ENCODE data around the gene HES1.

DNA sequence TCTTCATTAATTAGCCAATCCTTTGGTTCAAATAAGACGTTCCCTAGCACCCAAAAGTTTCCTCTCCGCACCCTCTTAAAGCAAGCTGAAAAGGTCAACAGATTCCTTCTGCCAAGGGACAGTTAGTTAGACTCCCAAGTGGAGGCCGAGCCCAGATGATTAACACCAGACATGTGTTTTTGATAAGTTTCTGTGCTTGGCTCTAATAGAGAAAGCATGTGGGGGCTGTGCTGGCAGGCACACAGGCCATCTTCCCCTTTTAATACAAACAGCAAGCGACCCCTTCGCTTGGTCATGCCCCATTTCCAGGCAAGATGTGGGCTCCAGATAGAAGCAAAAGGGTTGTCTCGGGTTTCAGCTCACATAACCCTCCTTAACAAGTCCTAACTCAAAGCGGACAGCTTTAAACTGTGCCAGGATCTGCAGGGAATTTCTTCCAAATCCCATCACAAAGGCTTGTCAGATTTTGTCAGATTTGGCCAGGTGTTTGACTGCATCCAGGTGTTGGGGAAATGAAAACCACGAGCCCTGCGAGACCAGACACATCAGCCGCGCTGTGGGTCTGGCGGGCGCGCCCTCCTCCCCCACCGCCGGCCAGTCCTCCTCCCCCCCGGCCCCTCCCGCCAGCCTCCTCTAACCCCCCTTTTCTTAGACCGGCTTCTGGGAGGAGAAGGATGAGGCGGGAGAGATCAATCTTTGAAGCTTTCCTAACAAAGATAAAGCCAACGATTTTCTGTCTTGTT, 3.3 kb downstream of the HES1 start:
- TF ChIP-seq EGR1 (IDR thresholded peaks at IDR 0.05; ENCODE audit: borderline replicate concordance in 1 of 2, low read depth in 2 of 2, low read length in 2 of 2), result no peak
- TF ChIP-seq MAX (IDR thresholded peaks at IDR 0.05; ENCODE audit: low read depth, low read length), result no peak
- no peak for TF ChIP-seq ZBTB11 (CRISPR knock-in tag; IDR thresholded peaks at IDR 0.05)

Measured in GM12878 (cell line).